Renal cortex interstitium (tissue), 15 donors: ENCODE measurements around the gene CCNB3. TPM values are rescaled to one million over a fixed set of nuclear protein-coding genes. Genes with fewer than 3 reads are reported as not detected.
A peak's percentile ranks its signal among the peaks of the same experiment; 100 is the strongest.
"Not testable (repeated sequence)": the region's sequence is repeated elsewhere in the genome, so short reads cannot be mapped to it uniquely, and the experiment has no call there.

Experiments used
- DNase-seq, 11 donors: peaks; one replicate each; pipeline ENCODE4 v3.0.0-alpha.2; 2013; ENCODE audit warnings: low read depth in 9 of 11, low spot score in 4 of 11; ENCODE audit errors: extremely low read depth in 1 of 11
- long read RNA-seq, 16 experiments: transcript quantifications; one replicate each; lab custom pipeline, GENCODE V29; 2026
- polyA plus RNA-seq, 3 donors: library from polyadenylated mRNA; unstranded; fragments of 120-200 nt; gene quantifications; one replicate each; pipeline ENCODE4 v1.2.1, GENCODE V29; 2013; ENCODE audit not compliant: insufficient read length in 3 of 3

The CCNB3 gene
- polyA plus RNA-seq = 1 to 10 TPM in 2 of 3 donors, under 1 TPM in 1; 0.99 to 1.1 (median 1.1) TPM
- long read RNA-seq, donor 1 = 0 reads
- long read RNA-seq, donor 2 = 0 reads
- long read RNA-seq, donor 3 = 0 reads
- long read RNA-seq, donor 4 = 0 reads
- long read RNA-seq, donor 5 = 0 reads
- long read RNA-seq, donor 6 = 0 reads
- long read RNA-seq, donor 7 = 0 reads
- long read RNA-seq, donor 8, partial matches to known transcripts = 0 of 1 reads
- long read RNA-seq, donor 8, other reads (novel, unspliced or antisense) = 0 of 1 reads
- long read RNA-seq, donor 9 = 0 reads
- long read RNA-seq, donor 10 = 0 reads
- long read RNA-seq, donor 11 = 0 reads
- long read RNA-seq, donor 12 = 0 reads
- long read RNA-seq, donor 13 = 0 reads
- long read RNA-seq, donor 14 = 0 reads
- long read RNA-seq, donor 15 = 0 reads
- long read RNA-seq, donor 16 = 0 reads

GRCh38 chrX:50204364-50204899 lies at the start of gene CCNB3:
Gene CCNB3, plus strand, starts transcription at chrX:50204765. Its CDS starts 80,399 bp downstream, at chrX:50285164.
- peak; percentile 29 to 66 (median 46) for DNase-seq

GRCh38 chrX:50157545-50158135 lies 46.9 kb upstream of the CCNB3 start:
- no peak for DNase-seq

GRCh38 chrX:50158593-50158992 lies 46.0 kb upstream of the CCNB3 start:
- no peak for DNase-seq

- DNase-seq = peak in 4 of 11 donors; percentile 23 to 37 (median 29)
Measured at GRCh38 chrX:50161127-50161526, 43.4 kb upstream of the CCNB3 start.

- no peak for DNase-seq
Measured at GRCh38 chrX:50165727-50166126, 38.8 kb upstream of the CCNB3 start.

- DNase-seq = no peak
Measured at GRCh38 chrX:50167366-50167765, 37.2 kb upstream of the CCNB3 start.

- DNase-seq = no peak
Measured at GRCh38 chrX:50168241-50168687, 36.3 kb upstream of the CCNB3 start.

GRCh38 chrX:50169717-50170116 lies 34.8 kb upstream of the CCNB3 start:
- DNase-seq = no peak

- DNase-seq = no peak
Measured at GRCh38 chrX:50180073-50180940, 24.3 kb upstream of the CCNB3 start.

- no peak for DNase-seq
Measured at GRCh38 chrX:50183891-50184290, 20.7 kb upstream of the CCNB3 start.

GRCh38 chrX:50188859-50189600 lies 15.5 kb upstream of the CCNB3 start:
- no peak for DNase-seq

- no peak for DNase-seq
Measured at GRCh38 chrX:50198348-50198747, 6.2 kb upstream of the CCNB3 start.

- no peak for DNase-seq
Measured at GRCh38 chrX:50200907-50201306, 3.7 kb upstream of the CCNB3 start, which contains the start of gene AKAP4. Gene AKAP4, minus strand, starts transcription at chrX:50201007. Its CDS starts 118 bp downstream, at chrX:50200889.

GRCh38 chrX:50202539-50202938 lies 2.0 kb upstream of the CCNB3 start:
- no peak for DNase-seq

- DNase-seq = no peak
Measured at GRCh38 chrX:50206753-50207152, 2.2 kb downstream of the CCNB3 start.

- DNase-seq = no peak
Measured at GRCh38 chrX:50211510-50211909, 6.9 kb downstream of the CCNB3 start.

GRCh38 chrX:50281253-50281652 lies 76.7 kb downstream of the CCNB3 start:
- no peak for DNase-seq

GRCh38 chrX:50327235-50327634 lies 122.7 kb downstream of the CCNB3 start:
- no peak for DNase-seq

- DNase-seq = not testable (repeated sequence)
Measured at GRCh38 chrX:50332668-50333067, 128.1 kb downstream of the CCNB3 start.
